ENCODE results near the gene CERT1. TPM values are rescaled to one million over a fixed set of nuclear protein-coding genes. Genes with fewer than 3 reads are reported as not detected.

The CERT1 gene
- total RNA-seq, 4 donors from 2014 or later = 36.1 to 42.3 (median 39.0) TPM

GRCh38 chr5:75482482-75482881 is 28.9 kb downstream of the CERT1 start:
- Histone ChIP-seq H3K4me3 (no peak overlapping the region), H3K4me1 (no peaks in the 10 kb centered on the region), H3K27me3 (no peaks in the 10 kb centered on the region), H3K36me3 (peaks cover 0 to 6% (median 0%) of the 10 kb centered on the region in 3 donors), H3K9me3 (peaks cover 0 to 38% (median 12%) of the 10 kb centered on the region in 4 donors), H3K27ac (no peak overlapping the region)
- 92 to 95% methylated on average over 3 of the region's 3 CpGs for WGBS, 2 donors
- no peak for DNase-seq (ENCODE audit: low spot score in 2 of 2)
- TF ChIP-seq POLR2A (IDR thresholded peaks at IDR 0.05) = no peak

DNA sequence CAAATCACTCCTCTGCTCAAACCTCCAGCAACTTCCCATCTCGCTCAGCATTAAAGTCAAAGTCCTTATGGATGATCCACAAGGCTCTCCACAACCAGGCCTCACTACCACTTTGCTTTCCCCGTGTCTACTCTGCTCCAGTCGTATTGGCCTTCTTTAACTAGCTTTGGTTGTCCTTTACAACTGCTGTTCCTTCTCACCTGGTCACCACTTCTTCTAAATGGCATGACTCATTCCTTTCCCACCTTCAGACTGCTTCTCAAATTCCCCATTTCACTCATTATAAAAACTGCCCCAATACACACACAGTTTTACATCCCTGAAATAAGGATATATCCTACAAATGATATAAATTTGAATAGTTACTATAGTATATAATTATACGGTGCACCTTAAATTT is 30.4 kb downstream of the CERT1 start:
- DNase-seq (ENCODE audit: low spot score in 2 of 2) = no peak
- Histone ChIP-seq H3K4me1 (no peaks in the 10 kb centered on the region), H3K4me3 (no peak overlapping the region), H3K9me3 (peaks cover 0 to 23% (median 7%) of the 10 kb centered on the region in 4 donors), H3K36me3 (peaks cover 0 to 6% (median 0%) of the 10 kb centered on the region in 3 donors), H3K27ac (no peak overlapping the region), H3K27me3 (no peaks in the 10 kb centered on the region)
- TF ChIP-seq CTCF (IDR thresholded peaks at IDR 0.05) (no peak), POLR2A (IDR thresholded peaks at IDR 0.05) (no peak), EP300 (IDR thresholded peaks at IDR 0.05) (no peak)
- WGBS, 2 donors = 91 to 94% methylated on average over 4 of the region's 4 CpGs

GRCh38 chr5:75475364-75475763 is 36.1 kb downstream of the CERT1 start:
- 78 to 80% methylated on average over 4 of the region's 4 CpGs for WGBS, 2 donors
- no peaks in the 10 kb centered on the region for H3K4me1 ChIP-seq
- H3K27ac ChIP-seq = no peak overlapping the region
- no peaks in the 10 kb centered on the region for H3K36me3 ChIP-seq
- H3K4me3 ChIP-seq = no peak overlapping the region
- no peak for DNase-seq (ENCODE audit: low spot score in 2 of 2)
- peaks cover 0 to 12% (median 3%) of the 10 kb centered on the region in 4 donors for H3K9me3 ChIP-seq
- TF ChIP-seq EP300 (IDR thresholded peaks at IDR 0.05) (no peak), CTCF (IDR thresholded peaks at IDR 0.05) (no peak)
- H3K27me3 ChIP-seq = no peaks in the 10 kb centered on the region

DNA sequence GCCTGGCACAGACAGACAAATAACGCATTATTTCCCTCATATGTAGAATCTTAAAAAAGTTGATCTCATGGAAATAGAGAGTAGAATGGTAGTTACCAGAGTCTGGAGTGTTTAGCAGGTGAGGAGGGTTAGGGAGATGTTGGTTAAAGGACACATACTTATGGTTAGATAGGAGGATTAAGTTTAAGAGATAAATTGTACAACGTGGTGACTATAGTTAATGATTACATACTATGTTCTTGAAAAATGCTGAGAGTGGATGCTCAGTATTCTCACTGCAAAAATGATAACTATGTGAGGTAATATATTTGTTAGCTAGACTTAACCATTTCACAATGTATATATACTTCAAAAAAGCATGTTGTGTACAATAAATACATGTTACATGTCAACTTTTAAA is 38.0 kb downstream of the CERT1 start:
- 82 to 87% methylated on average over 2 of the region's 2 CpGs for WGBS, 2 donors
- H3K36me3 ChIP-seq = peaks cover 0 to 4% (median 3%) of the 10 kb centered on the region in 3 donors
- H3K4me1 ChIP-seq = no peaks in the 10 kb centered on the region
- H3K4me3 ChIP-seq = no peak overlapping the region
- no peak for DNase-seq (ENCODE audit: low spot score in 2 of 2)
- no peak for TF ChIP-seq POLR2A (IDR thresholded peaks at IDR 0.05)
- no peak for TF ChIP-seq CTCF (IDR thresholded peaks at IDR 0.05)
- TF ChIP-seq EP300 (IDR thresholded peaks at IDR 0.05) = no peak
- H3K27ac ChIP-seq = no peak overlapping the region
- H3K9me3 ChIP-seq = peaks cover 0 to 31% (median 11%) of the 10 kb centered on the region in 4 donors
- H3K27me3 ChIP-seq = no peaks in the 10 kb centered on the region

- no peak for DNase-seq (ENCODE audit: low spot score in 2 of 2)
- Histone ChIP-seq H3K36me3 (peaks cover 0 to 9% (median 3%) of the 10 kb centered on the region in 3 donors), H3K27me3 (no peaks in the 10 kb centered on the region), H3K27ac (no peak overlapping the region), H3K4me1 (no peaks in the 10 kb centered on the region), H3K9me3 (peaks cover 0 to 35% (median 14%) of the 10 kb centered on the region in 4 donors), H3K4me3 (no peak overlapping the region)
- 94 to 97% methylated on average over 1 of the region's 1 CpG for WGBS, 2 donors
- TF ChIP-seq EP300 (IDR thresholded peaks at IDR 0.05) (no peak), CTCF (IDR thresholded peaks at IDR 0.05) (no peak), POLR2A (IDR thresholded peaks at IDR 0.05) (no peak)
These were observed 38.5 kb downstream of the CERT1 start for GRCh38 chr5:75472973-75473372.

DNA sequence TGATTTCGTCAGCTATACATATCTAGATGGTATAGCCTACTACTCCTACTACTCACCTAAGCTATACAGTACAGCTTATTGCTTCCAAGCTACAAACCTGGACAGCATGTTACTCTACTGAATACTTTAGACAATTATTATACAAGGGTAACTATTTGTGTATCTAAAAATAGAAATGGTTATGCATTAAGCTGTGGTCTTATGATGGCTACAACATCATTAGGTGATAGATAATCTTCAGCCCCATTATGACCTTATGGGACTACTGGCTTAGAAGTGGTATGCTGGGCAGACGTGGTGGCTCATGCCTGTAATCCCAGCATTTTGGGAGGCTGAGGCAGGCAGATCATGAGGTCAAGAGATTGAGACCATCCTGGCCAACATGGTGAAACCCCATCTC is 40.2 kb downstream of the CERT1 start:
- Histone ChIP-seq H3K4me1 (no peaks in the 10 kb centered on the region), H3K4me3 (no peak overlapping the region), H3K9me3 (peaks cover 0 to 38% (median 14%) of the 10 kb centered on the region in 4 donors), H3K36me3 (peaks cover 0 to 10% (median 3%) of the 10 kb centered on the region in 3 donors), H3K27me3 (no peaks in the 10 kb centered on the region), H3K27ac (no peak overlapping the region)
- DNase-seq (ENCODE audit: low spot score in 2 of 2) = no peak
- TF ChIP-seq POLR2A (IDR thresholded peaks at IDR 0.05) (no peak), CTCF (IDR thresholded peaks at IDR 0.05) (no peak), EP300 (IDR thresholded peaks at IDR 0.05) (no peak)
- WGBS, 2 donors = 94 to 97% methylated on average over 2 of the region's 2 CpGs

All from tibial nerve (tissue), 4 donors.